ENCODE data around the gene NECTIN3. TPM values are rescaled to one million over a fixed set of nuclear protein-coding genes. Genes with fewer than 3 reads are reported as not detected.

Gene NECTIN3
- total RNA-seq, 4 donors from 2014 or later: 16.0 to 33.4 (median 30.3) TPM

- TF ChIP-seq CTCF (IDR thresholded peaks at IDR 0.05): no peak
- ATAC-seq (ENCODE audit: low FRiP score) (no peak), DNase-seq (ENCODE audit: low spot score) (no peak)
Observed at GRCh38 chr3:111152496-111152895, 80.9 kb downstream of the NECTIN3 start.

GRCh38 chr3:111156517-111156916 is 84.9 kb downstream of the NECTIN3 start:
- ATAC-seq (ENCODE audit: low FRiP score) (no peak), DNase-seq (ENCODE audit: low spot score) (no peak)
- no peak for TF ChIP-seq CTCF (IDR thresholded peaks at IDR 0.05)

- no peak for DNase-seq (ENCODE audit: low spot score)
- ATAC-seq (ENCODE audit: low FRiP score): no peak
- TF ChIP-seq CTCF (IDR thresholded peaks at IDR 0.05): no peak
Observed at GRCh38 chr3:111159391-111159790, 87.8 kb downstream of the NECTIN3 start.

DNA sequence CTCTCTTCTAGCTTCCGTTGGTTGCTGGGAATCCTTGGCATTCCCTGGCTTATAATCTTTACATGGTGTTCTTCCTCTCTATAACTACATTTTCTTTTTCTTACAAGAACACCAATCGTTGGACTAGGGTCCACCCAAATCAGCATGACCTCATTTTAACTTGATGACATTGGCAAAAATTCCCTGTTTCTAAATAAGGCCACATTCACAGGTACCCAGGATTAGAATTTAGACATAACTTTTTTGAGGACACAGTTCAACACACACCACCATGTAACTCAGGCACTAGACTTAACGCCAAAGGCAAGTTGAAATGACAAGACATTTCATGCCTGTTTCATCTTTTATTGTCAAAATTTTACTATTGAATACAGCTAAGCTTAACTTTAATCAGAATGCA is 93.0 kb downstream of the NECTIN3 start:
- ATAC-seq (ENCODE audit: low FRiP score): no peak
- no peak for TF ChIP-seq CTCF (IDR thresholded peaks at IDR 0.05)
- no peak for DNase-seq (ENCODE audit: low spot score)

- ATAC-seq (ENCODE audit: low FRiP score) (no peak), DNase-seq (ENCODE audit: low spot score) (no peak)
- no peak for TF ChIP-seq CTCF (IDR thresholded peaks at IDR 0.05)
Observed at GRCh38 chr3:111165411-111165810, 93.8 kb downstream of the NECTIN3 start.

DNA sequence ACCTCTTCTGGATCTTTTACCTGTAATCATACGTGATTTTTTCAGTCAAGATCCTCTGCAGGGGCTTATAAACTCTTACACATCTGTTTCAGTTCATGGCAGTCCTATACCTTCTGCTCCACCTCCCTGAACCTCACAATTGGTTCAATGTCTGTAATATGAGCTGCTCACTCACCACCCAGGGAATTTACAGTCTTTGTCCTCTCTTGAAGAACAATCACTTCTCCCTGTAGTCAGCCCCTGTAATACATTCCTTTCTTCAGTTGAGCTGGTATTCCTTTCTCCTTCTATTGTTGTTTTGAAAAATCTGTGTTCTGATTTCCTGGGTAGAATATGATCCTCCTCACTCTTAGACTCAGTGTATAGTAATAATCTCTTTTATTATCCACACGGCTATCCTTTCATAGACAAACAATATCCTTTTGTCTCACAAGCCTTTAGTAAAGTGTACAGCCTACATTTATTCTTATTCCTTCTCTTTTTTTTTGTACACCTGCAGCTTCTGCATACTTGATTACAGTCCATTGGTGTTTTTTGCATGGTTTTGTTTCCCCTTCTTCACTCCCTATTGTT is 101.8 kb downstream of the NECTIN3 start:
- no peak for DNase-seq (ENCODE audit: low spot score)
- no peak for TF ChIP-seq CTCF (IDR thresholded peaks at IDR 0.05)
- ATAC-seq (ENCODE audit: low FRiP score): no peak

GRCh38 chr3:111173906-111174305 is 102.3 kb downstream of the NECTIN3 start:
- no peak for ATAC-seq (ENCODE audit: low FRiP score)
- no peak for TF ChIP-seq CTCF (IDR thresholded peaks at IDR 0.05)
- DNase-seq (ENCODE audit: low spot score): no peak

Measured in omental fat pad (tissue), 4 donors.